Sigmoid colon (tissue), 7 donors: ENCODE data around the gene CLSTN2. TPM values are rescaled to one million over a fixed set of nuclear protein-coding genes. Genes with fewer than 3 reads are reported as not detected.
"Not testable (repeated sequence)": the region's sequence is repeated elsewhere in the genome, so short reads cannot be mapped to it uniquely, and the experiment has no call there.

Source experiments
- DNase-seq: peaks from one replicate; pipeline ENCODE4 v3.0.0-alpha.2; 2019
- H3K27ac ChIP-seq, 4 donors: fragments of 200-600 bp; sonication (generic); one replicate each; pipeline ENCODE4 v1.5.1; 2016 to 2019; ENCODE audit warnings: mild to moderate bottlenecking in 1 of 4
- H3K27me3 ChIP-seq, 3 donors: fragments of 200-600 bp; sonication (generic); one replicate each; pipeline ENCODE4 v1.5.1; 2019; ENCODE audit warnings: mild to moderate bottlenecking in 1 of 3
- H3K36me3 ChIP-seq, 4 donors: fragments of 200-600 bp; sonication (generic); one replicate each; pipeline ENCODE4 v1.5.1; 2016 to 2019
- H3K4me1 ChIP-seq, 4 donors: fragments of 200-600 bp; sonication (generic); one replicate each; pipeline ENCODE4 v1.5.1; 2017 to 2019
- H3K4me3 ChIP-seq, 4 donors: fragments of 200-600 bp; sonication (generic); one replicate each; pipeline ENCODE4 v1.5.1; 2017 to 2019; ENCODE audit warnings: mild to moderate bottlenecking in 2 of 4, moderate library complexity in 1 of 4
- H3K9me3 ChIP-seq, 4 donors: fragments of 200-600 bp in 3 of 4; sonication (generic) in 3 of 4; one replicate each; pipeline versions ENCODE4 v1.5.1 to v1.6.1; 2013 to 2019
- EP300 ChIP-seq, 4 donors: sonication (generic); formaldehyde crosslinking; IDR thresholded peaks; one replicate each; pipeline ENCODE4 v1.6.1; 2017; ENCODE audit warnings: antibody characterized with exemption in 4 of 4
- POLR2A ChIP-seq, 2 donors: fragments of 450-650 bp; IDR thresholded peaks; one replicate each; pipeline ENCODE4 v1.6.1; 2016; ENCODE audit warnings: antibody characterized with exemption in 2 of 2, mild to moderate bottlenecking in 2 of 2, moderate library complexity in 2 of 2
- POLR2AphosphoS5 ChIP-seq, 4 donors: sonication (generic); formaldehyde crosslinking; IDR thresholded peaks; one replicate each; pipeline ENCODE4 v1.6.1; 2017; ENCODE audit warnings: antibody characterized with exemption in 4 of 4
- WGBS, 2 donors: extraction: QIAGEN DNeasy Blood & Tissue Kit; methylation state at CpG; one replicate each; pipeline ENCODE4 v1.1.7; 2013; 5-methylcytosine and 5-hydroxymethylcytosine counted together
- intact Hi-C: fragments of 100-400 bp; cut with DNase I; formaldehyde crosslinking; loops from one replicate; pipeline ENCODE4 v1.15.1; 2023
- polyA plus RNA-seq, 3 donors: library from polyadenylated mRNA; stranded (reverse); fragments of 200-250 nt; gene quantifications; one replicate each; pipeline ENCODE4 v1.2.3, GENCODE V29; 2013
- total RNA-seq, 4 donors: library from RNA; depleted of rRNA; stranded (reverse); fragments of >200 nt; gene quantifications; one replicate each; pipeline ENCODE4 v1.1.0, GENCODE V29; 2016
- TF ChIP-seq, protein P1 (sequence below), 4 experiments: fragments of 450-650 bp in 3 of 4; fragments of 200-600 bp in 1 of 4; IDR thresholded peaks; one replicate each; pipeline ENCODE4 v1.5.1; 2016 to 2019; ENCODE audit warnings: antibody characterized with exemption in 4 of 4, mild to moderate bottlenecking in 3 of 4, moderate library complexity in 2 of 4
- donor health status: healthy with polysubstance abuse.
- donor health status: Bipolar disorder and iron deficiency.
- donor health status: healthy.

CLSTN2 gene
- total and polyA plus RNA-seq, 7 donors = 0.23 to 8.3 (median 2.7) TPM

DNA sequence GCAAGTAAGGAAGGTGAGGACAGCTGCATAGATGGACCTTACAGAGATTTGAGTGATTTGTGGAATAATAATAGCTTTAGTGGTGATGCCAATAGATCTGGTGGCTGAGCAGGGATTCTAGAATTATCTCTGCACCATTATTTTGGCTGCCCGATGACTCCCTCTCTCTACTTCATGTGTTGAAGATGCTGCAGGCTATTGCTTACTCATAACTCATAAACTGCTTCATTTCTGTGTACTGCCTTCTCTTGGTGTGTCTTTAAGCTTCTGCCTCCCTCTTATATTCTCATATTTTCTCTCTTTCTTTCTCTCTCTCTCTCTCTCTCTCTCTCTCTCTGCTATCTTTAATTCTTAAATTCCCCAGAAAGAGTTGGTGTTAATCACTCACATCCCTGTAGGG, 486.9 kb downstream of the CLSTN2 start:
- intact Hi-C loops = no loop called here
- no peak for DNase-seq
- Histone ChIP-seq H3K9me3 (no peaks in the 10 kb centered on the region), H3K27ac (no peak overlapping the region), H3K27me3 (no peaks in the 10 kb centered on the region), H3K36me3 (no peaks in the 10 kb centered on the region), H3K4me1 (peaks cover 0 to 8% (median 3%) of the 10 kb centered on the region in 4 donors), H3K4me3 (no peak overlapping the region)
- 87 to 89% methylated on average over 1 of the region's 1 CpG for WGBS, 2 donors
- no peak for TF ChIP-seq POLR2AphosphoS5 (IDR thresholded peaks at IDR 0.05)
- TF ChIP-seq POLR2A (IDR thresholded peaks at IDR 0.05) = no peak
- TF ChIP-seq EP300 (IDR thresholded peaks at IDR 0.05) = no peak

DNA sequence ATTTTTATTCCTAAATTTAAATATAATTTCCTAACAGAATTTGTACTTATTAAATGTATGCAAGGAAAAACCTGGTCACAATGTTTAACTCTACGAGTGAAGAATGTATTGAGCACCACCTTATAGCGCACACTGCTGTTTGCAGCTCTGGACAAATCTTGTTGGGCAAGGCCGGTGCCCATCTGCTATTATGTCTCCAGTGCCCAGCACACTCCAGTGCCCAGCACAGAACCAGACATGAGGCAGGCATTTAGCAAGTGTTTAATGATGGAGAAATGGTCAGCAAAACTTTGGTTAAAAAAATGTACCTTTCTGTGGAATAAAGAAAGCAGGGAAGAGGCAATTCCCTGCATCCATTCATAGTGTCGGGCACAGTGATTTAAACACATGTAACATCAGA, 488.2 kb downstream of the CLSTN2 start:
- H3K4me1 ChIP-seq = peaks cover 0 to 8% (median 3%) of the 10 kb centered on the region in 4 donors
- H3K9me3 ChIP-seq = no peaks in the 10 kb centered on the region
- WGBS, 2 donors = 84 to 94% methylated on average over 4 of the region's 4 CpGs
- H3K4me3 ChIP-seq = no peak overlapping the region
- intact Hi-C loops = no loop called here
- TF ChIP-seq EP300 (IDR thresholded peaks at IDR 0.05) = no peak
- no peak for TF ChIP-seq POLR2A (IDR thresholded peaks at IDR 0.05)
- no peak for TF ChIP-seq POLR2AphosphoS5 (IDR thresholded peaks at IDR 0.05)
- no peaks in the 10 kb centered on the region for H3K36me3 ChIP-seq
- no peak for DNase-seq
- H3K27me3 ChIP-seq = no peaks in the 10 kb centered on the region
- no peak overlapping the region for H3K27ac ChIP-seq

DNA sequence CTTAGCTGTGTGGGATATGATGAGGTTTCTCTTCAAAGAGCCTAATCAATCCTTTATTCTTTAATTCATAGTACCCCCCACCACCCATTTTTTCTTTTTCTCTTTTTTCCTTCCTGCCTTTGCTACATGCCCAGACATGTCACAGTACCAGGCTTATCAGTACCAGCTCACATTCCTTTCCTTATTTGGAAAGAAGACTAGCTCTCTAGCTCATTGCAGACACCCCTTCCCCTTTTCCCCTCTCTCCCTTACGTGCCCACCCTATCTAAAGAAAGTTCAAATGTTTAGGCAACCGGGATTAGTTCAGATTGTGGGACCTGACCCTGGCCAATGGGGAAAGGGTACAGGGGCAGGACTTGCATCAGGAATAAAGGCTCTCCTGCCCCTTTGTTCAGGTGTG, 488.6 kb downstream of the CLSTN2 start:
- H3K9me3 ChIP-seq, DNase-seq, H3K4me3 ChIP-seq, H3K27ac ChIP-seq, H3K36me3 ChIP-seq, H3K27me3 ChIP-seq, H3K4me1 ChIP-seq, intact Hi-C loops: not testable (repeated sequence)
- WGBS, 2 donors = 50 to 83% methylated on average over 2 of the region's 2 CpGs

DNA sequence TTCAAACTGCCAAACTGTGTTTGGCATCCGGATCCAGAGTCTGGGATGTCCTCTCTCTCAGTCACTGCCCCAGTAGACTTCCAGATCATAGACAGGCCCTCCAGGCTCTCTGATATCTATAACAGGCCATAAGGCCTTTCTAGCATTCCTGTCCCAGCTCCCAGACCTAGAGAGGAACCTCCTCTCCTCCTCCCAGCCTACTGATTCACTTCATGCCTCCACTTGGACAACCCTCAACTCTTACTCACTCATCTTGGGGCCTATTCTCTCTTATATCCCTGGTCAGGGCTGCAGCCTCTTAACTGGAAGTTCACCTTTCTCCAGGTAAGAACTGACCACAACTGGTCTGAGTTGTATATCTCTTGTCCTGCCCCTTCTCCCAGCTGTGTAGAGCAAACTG, 489.2 kb downstream of the CLSTN2 start:
- no peaks in the 10 kb centered on the region for H3K9me3 ChIP-seq
- no peak overlapping the region for H3K27ac ChIP-seq
- intact Hi-C loops = no loop called here
- TF ChIP-seq EP300 (IDR thresholded peaks at IDR 0.05) (no peak), POLR2AphosphoS5 (IDR thresholded peaks at IDR 0.05) (no peak), POLR2A (IDR thresholded peaks at IDR 0.05) (no peak)
- TF ChIP-seq, protein P1, sequence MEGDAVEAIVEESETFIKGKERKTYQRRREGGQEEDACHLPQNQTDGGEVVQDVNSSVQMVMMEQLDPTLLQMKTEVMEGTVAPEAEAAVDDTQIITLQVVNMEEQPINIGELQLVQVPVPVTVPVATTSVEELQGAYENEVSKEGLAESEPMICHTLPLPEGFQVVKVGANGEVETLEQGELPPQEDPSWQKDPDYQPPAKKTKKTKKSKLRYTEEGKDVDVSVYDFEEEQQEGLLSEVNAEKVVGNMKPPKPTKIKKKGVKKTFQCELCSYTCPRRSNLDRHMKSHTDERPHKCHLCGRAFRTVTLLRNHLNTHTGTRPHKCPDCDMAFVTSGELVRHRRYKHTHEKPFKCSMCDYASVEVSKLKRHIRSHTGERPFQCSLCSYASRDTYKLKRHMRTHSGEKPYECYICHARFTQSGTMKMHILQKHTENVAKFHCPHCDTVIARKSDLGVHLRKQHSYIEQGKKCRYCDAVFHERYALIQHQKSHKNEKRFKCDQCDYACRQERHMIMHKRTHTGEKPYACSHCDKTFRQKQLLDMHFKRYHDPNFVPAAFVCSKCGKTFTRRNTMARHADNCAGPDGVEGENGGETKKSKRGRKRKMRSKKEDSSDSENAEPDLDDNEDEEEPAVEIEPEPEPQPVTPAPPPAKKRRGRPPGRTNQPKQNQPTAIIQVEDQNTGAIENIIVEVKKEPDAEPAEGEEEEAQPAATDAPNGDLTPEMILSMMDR (IDR thresholded peaks at IDR 0.05) = no peak
- H3K36me3 ChIP-seq = no peaks in the 10 kb centered on the region
- no peak overlapping the region for H3K4me3 ChIP-seq
- WGBS, 2 donors = 85 to 89% methylated on average over 1 of the region's 1 CpG
- H3K4me1 ChIP-seq = peaks cover 0 to 8% (median 3%) of the 10 kb centered on the region in 4 donors
- H3K27me3 ChIP-seq = no peaks in the 10 kb centered on the region
- DNase-seq = no peak

DNA sequence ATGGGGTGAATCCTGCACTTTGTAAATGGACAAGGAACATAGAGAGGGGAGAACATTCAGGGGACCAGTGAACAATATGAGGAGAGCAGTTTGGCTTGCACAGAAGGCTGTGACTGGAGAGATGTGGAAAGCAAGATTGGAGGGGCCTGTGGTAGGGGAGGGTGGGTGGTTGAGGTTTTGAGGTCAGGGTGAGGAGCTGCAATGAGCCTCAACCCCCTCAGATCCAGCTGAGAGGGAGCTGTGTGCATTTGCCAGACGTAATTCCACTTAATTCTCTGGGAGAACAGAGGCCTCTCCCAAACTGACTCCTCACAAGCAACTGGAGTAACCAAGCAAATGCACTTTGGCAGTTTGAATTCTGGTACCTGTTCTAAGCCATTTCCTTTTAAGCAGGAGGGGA, 489.7 kb downstream of the CLSTN2 start:
- Histone ChIP-seq H3K27ac (no peak overlapping the region), H3K36me3 (no peaks in the 10 kb centered on the region), H3K4me1 (peaks cover 0 to 8% (median 3%) of the 10 kb centered on the region in 4 donors), H3K9me3 (no peaks in the 10 kb centered on the region), H3K27me3 (no peaks in the 10 kb centered on the region), H3K4me3 (no peak overlapping the region)
- WGBS, 2 donors = 61 to 63% methylated on average over 1 of the region's 1 CpG
- no peak for TF ChIP-seq POLR2AphosphoS5 (IDR thresholded peaks at IDR 0.05)
- no peak for TF ChIP-seq EP300 (IDR thresholded peaks at IDR 0.05)
- TF ChIP-seq POLR2A (IDR thresholded peaks at IDR 0.05) = no peak
- TF ChIP-seq, protein P1 (IDR thresholded peaks at IDR 0.05) = no peak
- DNase-seq = no peak
- intact Hi-C loops = no loop called here

DNA sequence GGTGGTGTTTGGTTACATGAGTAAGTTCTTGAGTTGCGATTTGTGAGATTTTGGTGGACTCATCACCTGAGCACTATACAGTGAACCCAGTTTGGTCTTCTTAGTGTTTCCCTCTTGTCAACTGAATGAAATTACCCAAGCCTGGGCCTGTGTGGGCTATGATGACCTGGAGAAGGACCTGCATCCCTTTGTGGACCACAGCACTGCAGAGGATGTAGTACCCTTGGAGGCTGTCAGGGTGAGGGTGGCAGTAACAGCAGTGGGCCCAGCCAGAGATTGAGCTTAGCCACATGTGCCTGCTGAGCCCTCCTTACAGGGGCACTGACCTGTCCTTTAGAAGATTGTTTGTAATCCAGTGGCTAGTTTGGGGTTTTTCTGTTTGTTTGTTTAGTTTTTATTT, 492.8 kb downstream of the CLSTN2 start:
- intact Hi-C loops = no loop called here
- H3K9me3 ChIP-seq = no peaks in the 10 kb centered on the region
- 95% methylated on average over 1 of the region's 1 CpG for WGBS, 2 donors

More for the DNA sequence above, 492.8 kb downstream of the CLSTN2 start:
- Histone ChIP-seq H3K27ac (no peak overlapping the region), H3K4me3 (no peak overlapping the region), H3K27me3 (no peaks in the 10 kb centered on the region), H3K36me3 (no peaks in the 10 kb centered on the region), H3K4me1 (peaks cover 0 to 7% (median 0%) of the 10 kb centered on the region in 4 donors)
- TF ChIP-seq EP300 (IDR thresholded peaks at IDR 0.05) (no peak), POLR2A (IDR thresholded peaks at IDR 0.05) (no peak), POLR2AphosphoS5 (IDR thresholded peaks at IDR 0.05) (no peak)
- TF ChIP-seq, protein P1 (IDR thresholded peaks at IDR 0.05) = no peak
- DNase-seq = no peak
